G401 (cell line): ENCODE data around the gene SPRED2. TPM values are rescaled to one million over a fixed set of nuclear protein-coding genes. Genes with fewer than 3 reads are reported as not detected.
"Not testable (repeated sequence)": the region's sequence is repeated elsewhere in the genome, so short reads cannot be mapped to it uniquely, and the experiment has no call there.

Experiments used
- DNase-seq: peaks from one replicate; pipeline ENCODE4 v3.0.0-alpha.2; 2015; ENCODE audit warnings: low spot score
- in situ Hi-C: cut with HindIII; loops from 2 replicates; pipeline ENCODE4 v1.10.0; 2016; ENCODE audit warnings: low sequenced_read_pairs, mixed read lengths
- total RNA-seq: library from RNA; depleted of rRNA; stranded (reverse); fragments of >200 nt; shearing (Covaris generic); gene quantifications from 2 replicates; pipeline ENCODE4 v1.2.3, GENCODE V29; 2014

The SPRED2 gene
- total RNA-seq, 1 experiment from 2014 or later, result 7.5 TPM

DNA sequence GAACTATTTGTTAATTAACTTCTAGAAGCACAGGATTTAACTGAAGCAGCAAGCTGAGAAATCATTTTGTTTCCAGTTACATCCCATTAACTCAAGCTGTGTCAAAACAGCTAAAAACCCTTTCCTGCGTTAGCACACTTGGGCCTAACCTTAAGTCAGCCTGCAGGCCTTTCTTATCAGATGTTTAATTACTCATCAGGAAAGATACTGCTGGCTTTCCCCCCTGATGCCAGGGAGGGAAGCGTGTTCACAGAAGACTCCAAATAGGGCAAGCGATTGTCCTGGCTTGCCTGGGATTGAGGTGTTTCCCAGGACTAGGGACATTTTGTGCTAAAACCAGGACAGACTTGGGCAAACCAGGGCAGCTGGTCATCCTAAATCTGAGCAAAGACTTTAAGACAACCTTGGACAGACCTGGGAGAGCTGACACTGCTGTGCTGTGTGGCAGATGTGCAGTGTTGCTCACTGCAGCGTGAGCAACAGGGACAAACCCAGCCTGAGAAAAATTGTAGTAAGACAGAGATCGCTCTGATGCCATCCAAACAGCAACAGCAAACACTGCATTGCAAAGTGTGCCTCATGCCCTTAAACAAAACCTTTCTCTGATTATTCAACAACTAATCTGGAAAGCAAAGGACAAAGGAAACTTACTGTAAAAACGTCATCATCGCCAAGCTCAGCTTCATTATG lies 100.9 kb downstream of the SPRED2 start:
- DNase-seq, result no peak
- in situ Hi-C loops, result no loop called here

DNA sequence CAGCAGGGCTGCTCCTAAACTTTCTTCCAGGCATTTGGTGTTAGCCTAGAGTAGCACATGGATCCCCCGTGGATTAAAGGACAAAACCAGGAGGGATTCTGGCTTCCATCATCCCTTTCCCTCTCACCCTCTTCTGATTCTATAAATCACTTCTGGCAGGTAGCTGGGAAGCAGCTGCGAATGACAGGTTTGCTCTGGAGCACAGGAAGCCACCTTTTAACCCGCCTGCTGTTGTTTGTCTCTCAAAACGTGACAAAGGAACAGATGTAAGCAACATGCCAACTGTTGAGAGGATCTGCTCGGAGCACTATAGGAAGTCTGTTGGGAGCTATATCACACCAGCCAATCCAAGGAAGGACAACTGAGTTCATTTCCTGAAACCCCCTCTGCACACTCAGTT lies 102.9 kb downstream of the SPRED2 start:
- in situ Hi-C loops, result loop anchor here (5.0 kb wide), 1 partner anchor 63 kb away; no protein-coding TSS in a partner anchor

DNA sequence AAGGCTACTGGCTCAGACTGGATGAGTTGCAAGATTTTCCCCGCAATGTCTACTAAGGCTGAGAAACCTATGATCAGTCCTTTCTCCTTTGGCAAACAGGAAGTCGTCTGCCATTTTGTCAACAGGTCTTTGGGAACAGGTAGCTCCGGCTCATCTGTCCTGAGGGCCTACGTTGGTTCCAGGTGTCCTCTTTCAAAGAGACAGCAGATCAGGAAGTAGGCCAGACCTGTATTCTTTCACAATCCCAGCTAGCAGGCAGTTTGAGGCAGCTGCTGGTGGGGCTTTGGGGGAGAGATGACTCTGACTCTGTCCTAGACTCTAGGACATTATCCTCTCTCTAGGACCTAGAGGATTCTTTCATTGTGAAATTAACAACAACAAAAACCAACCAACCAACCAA lies 106.1 kb downstream of the SPRED2 start:
- in situ Hi-C loops, result loop anchor here (5.0 kb wide), 1 partner anchor 66 kb away; no protein-coding TSS in a partner anchor
- DNase-seq, result no peak

More for the DNA sequence above, 102.9 kb downstream of the SPRED2 start:
- DNase-seq, result peak; percentile 37

DNA sequence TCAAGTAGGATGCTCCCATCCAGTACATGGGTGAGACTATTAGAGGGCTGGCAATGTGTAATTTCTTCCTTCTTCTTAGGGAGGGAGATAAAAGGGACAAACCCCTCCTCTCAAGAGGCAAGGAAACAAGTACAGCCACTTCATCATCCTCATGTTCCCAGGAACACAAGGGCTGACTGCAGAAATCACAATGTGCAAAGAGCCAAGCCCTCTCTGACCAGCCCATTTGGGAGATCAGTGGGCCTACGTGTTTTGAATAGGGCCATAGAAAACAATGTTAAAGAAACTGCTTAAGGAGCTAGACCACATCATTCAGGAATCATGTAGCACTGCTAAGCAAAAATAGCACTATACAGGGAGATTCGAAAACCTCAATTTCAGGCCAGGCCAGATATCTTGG lies 107.3 kb downstream of the SPRED2 start:
- in situ Hi-C loops, result loop anchor here (5.0 kb wide), 1 partner anchor 67 kb away; no protein-coding TSS in a partner anchor
- DNase-seq, result no peak

DNA sequence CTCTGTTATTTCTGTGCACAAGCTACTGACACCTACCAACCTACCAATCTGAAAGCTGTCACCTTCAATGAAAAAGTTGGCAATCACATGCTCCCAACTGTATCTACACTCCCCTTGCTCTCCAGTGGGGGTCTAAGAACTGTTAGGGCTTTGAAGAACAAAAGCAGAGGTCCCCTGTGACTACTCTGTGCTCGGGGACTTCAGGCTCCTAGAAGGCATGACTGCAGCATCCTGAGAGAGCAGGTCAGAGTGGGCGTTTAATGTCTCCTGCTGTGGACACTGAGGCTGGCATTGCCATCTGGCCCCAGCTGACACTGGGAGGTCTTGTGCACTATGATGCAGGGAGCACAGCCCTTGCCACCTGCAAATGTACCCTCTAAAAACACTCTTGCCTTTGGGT lies 111.5 kb downstream of the SPRED2 start:
- in situ Hi-C loops, result no loop called here
- no peak for DNase-seq

DNA sequence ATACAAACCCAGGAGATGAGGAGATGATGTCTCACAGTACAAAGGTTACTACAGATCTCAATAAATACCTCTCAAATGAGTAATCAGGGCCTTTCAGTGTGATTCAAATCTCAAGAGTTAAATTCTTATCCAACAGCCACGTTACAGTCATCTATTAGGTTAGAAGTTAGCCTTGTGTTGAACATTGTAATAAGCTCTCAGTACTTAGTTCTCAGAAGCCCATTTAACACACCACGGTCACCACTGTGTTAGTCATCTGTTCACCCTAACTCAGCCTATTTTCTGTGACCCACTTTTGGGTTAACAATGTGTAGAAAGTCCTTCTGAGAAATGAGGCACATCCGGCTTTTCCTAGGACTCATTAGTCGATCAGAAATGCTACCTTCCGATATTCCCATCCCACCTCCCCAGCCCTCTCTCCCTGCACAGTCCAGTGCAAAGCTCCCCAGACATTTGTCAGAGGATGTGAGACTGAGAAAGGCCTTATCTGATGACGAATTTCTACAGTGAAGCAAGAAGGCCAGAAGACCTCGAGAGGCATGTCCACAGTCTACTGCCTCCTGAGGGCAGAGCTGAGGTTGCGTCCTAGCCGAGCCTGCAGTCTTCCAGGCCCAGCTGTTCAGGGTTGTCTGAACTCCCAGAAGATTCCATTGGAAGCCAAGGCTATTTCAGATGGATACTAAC lies 112.2 kb downstream of the SPRED2 start:
- peak; percentile 44 for DNase-seq
- in situ Hi-C loops, result no loop called here

DNA sequence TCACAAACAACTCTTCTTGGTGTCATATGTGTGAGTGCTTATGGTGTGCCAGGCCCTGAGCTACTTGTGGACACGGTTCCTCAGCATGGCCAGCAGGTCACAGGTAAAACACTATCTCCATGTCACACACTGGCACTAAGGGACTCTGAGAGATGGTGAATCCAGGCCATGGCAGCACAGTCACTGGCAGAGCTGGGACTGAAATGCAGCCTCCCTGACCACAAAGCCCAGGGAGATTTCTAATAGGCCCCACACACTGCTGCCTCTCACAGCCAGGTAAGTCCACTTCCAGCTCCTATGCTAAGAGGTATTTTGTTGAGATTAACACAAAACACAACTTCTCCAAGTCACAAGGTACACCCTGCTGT lies 112.7 kb downstream of the SPRED2 start:
- in situ Hi-C loops, result no loop called here

DNA sequence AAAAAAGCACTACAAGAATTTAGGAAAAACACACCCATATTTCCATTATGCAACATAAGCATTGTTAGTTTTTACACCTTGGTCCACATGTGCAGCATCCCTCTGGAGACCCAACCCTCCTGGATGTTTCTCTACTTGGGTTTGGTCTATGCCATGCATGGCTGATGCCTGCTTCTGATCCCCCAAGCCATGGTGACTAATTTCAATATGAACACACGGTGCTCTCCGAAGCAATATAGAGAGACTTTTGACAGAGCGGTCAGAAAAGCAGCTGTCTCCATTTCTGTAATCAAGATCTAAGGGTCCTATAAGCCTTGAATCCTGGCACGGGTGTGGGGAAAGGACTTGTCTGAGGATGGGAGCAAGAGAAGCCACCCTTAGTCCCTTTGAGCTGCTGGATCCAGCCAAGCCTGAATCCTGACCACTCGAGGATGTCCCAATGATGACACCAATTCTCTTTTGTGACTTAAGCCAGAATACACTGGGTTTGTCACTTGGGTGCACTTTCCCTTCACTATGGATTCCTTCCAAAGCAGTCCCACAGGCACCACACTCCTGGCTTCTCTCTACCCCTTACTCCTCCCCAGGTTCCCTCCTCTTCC lies 113.2 kb downstream of the SPRED2 start:
- in situ Hi-C loops, result no loop called here

More for the DNA sequence above, 112.7 kb downstream of the SPRED2 start:
- DNase-seq, result no peak

DNA sequence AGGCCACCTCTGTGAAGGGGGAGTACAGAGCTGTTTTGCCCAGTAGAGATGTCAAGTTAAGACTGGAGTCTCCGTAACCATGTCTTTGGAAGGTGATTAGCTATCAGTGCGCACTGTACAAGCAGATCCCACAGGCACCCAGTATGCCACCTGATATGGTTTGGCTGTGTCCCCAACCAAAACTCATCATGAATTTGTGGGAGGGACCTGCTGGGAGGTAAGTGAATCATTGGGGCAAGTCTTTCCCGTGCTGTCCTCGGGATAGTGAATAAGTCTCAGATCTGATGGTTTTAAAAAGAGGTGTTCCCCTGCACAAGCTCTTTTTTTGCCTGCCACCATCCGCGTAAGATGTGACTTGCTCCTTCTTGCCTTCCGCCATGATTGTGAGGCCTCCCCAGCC lies 114.6 kb downstream of the SPRED2 start:
- in situ Hi-C loops, result no loop called here
- no peak for DNase-seq

More for the DNA sequence above, 113.2 kb downstream of the SPRED2 start:
- DNase-seq, result no peak

DNA sequence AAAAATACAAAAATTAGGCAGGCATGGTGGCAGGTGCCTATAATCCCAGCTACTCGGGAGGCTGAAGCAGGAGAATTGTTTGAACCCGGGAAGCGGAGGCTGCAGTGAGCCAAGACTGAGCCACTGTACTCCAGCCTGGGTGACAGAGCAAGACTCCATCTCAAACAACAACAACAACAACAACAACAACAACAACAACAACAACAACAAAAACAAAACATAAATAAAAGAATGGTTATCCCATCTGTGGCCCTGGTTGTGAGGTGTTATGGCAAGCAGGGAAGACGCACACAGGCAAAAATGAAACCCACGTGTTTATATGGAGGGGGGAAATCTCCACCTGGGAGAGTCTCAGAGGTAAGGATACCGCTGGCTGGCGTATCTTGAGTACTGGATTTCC lies 115.0 kb downstream of the SPRED2 start:
- DNase-seq, in situ Hi-C loops: not testable (repeated sequence)

DNA sequence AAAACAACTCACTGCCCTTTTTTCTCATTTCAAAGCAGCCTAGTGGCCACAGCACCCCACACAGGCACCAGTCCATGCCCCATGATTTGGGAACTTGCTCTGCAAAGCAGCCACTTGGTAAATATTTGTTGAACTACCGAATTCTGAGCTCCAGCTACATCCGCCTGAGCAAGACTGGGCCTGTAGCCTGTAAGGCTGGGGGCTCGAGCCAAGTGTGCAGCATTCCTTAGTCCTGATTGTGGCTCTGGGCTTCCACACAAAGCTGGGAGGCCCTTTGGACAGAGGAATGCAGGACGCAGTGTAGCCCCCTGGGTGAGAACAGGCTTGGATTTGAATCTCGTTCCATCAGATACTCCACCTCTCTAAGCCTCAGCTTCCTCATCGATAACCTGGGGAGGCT lies 116.3 kb downstream of the SPRED2 start:
- in situ Hi-C loops, result no loop called here
- no peak for DNase-seq

DNA sequence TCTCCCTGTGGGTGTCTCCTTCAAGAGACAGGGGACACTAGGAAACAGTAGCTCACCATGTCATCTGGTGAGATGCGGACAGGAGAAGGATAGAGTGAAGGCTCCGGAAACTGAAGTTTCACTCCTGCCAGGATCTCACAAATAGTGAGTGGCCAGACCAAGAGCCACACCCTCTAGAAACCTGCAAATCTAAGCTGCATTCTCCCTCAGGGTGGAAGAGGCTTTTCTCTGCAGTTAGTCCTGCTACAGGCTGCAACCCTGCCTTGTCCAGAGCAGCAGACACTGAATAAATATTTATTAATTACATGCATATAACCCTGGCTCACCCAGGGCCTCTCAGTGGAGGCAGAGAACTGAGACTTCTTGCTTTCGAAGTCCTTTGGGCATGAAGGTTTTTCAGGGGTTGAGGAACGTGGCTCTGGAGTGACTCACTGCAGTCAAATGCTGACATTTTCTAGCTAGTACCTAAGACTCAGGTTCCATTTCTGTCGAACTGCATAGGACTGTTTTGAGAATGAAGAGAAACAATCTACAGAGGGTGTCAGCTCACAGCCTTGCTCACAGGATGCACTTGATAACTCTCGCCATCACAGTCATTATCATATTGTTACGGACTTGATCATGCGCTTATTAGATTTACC lies 117.5 kb downstream of the SPRED2 start:
- no peak for DNase-seq
- in situ Hi-C loops, result no loop called here

DNA sequence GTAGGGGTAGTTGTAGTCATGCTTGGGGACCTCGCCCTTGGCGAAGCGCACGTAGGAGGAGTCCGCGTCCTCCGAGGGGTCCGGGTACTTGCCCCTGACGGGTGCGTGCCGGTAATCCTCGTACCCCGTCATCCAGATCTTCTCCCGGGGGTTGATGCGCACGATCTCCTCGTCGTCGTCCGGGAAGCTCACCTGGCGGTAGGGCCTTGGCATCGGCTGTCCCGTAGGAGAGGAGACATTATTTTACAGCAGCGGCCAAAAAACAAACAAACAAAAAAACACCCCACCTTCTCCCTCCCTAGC lies 118.5 kb downstream of the SPRED2 start:
- in situ Hi-C loops, result no loop called here
- no peak for DNase-seq

DNA sequence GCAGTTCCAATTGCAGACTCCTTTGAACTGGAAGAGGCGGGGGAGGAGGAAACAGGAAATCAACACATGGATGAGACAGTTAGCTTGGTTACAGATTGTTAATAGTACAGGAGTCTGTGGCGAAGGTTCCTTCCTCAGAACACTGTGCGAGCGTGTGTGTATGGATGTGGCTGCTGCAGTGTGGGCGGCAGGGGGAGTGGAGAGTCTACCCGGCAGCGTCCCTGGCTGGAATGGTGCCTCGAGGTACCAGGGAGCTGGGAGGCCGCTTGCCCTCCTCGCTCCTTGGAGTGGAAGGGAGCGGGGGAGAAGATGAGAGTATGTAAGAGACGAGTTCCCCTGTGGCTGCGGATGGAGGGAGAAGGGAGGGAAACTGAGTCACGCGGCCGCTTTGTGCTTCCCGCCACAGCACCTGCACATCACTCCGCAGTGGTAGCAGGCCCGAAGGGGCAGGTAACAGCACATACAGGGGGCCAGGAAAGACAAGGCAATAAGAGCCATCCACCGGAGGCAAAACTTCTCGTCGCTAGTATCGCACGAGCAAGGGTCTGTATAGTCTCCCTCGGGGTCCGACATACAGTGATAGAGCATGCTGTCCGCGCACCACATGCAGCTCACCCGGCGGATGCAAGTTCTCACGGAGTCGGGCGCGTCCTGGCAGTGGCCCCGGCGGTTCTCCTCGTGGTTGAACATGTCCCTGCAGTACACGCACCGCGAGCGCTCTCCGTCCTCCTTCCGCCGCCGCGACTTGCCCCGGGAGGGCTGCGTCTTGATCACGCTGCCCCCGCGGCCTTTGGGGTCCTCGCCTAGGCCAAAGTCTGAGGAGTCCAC lies 119.1 kb downstream of the SPRED2 start:
- DNase-seq, result no peak
- in situ Hi-C loops, result no loop called here

DNA sequence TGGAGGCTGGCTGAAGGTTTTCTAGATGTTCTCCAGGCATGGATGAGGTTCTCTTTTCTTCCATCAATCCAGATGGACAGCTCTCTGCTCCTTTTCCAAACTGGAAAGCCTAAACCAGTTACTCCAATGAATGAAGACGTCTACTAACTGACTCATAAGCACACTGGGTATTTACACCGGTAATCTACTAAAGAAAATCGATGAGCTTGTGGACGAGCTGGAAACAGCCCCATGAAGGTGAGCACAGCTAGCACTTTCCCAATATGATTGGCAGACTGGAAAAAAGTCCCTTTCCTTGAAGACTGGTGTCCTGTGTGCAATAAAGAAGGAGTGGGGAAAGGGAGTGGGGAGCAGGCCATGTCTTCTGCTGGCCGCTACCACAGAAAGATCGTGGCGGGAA lies 120.8 kb downstream of the SPRED2 start:
- in situ Hi-C loops, result no loop called here
- DNase-seq, result no peak

DNA sequence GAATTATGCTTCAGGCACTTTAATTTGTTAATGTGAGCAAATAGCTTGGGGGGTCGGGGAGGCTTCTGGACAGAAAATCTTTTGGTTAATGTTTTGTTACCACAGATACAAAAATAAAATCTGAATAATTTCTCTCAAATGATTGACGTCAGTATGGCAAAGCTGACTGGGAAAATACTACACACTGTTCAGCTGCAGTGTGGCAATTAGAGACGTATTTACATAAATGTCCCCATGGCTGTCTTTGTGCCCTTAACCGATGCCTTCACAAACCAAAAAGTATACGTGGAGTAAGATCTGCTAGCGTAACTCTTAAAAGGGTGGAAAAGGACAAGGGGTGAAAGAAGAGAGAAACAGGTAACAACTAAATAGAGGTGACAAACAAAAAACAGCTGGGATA lies 121.3 kb downstream of the SPRED2 start:
- in situ Hi-C loops, result no loop called here
- DNase-seq, result no peak

DNA sequence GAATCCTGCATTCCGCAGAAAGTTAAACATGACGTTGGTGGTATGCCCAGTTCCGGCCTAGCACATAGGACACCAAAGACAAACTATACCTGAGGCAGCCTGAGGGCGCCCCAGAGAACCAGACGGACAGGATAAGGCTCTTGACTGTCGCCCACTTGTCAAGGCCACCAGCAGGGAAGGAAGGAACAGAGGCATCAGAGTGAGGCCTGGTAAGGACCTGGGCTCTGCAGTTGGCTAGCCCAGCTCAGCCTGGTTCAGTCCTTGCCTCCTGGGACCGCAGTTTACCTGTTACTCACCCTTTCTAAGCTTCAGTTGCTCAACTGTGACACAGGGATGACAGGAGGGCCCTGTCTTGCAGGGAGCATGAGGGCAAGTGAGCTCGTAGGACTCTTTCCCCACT lies 122.7 kb downstream of the SPRED2 start:
- in situ Hi-C loops, result no loop called here
- DNase-seq, result no peak

DNA sequence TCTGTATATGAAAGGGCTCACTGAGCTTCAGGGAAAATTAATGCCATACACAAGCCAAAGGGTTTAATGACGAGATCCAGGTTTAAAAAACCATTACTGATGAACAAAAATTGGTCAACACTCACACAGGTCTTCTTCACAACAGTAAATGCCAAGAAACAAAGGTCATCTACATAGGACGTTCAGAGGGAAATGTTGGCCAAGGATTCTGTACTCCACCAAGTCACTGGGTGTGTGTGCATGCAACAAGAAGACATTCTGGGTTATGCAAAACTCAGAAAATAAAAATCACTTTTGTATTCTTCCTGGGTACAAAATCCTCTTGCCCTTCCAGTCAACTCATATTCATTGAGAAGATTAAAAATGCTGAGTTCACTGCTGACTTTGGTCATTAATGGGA lies 126.5 kb downstream of the SPRED2 start:
- in situ Hi-C loops, result no loop called here

More for the DNA sequence above, 126.5 kb downstream of the SPRED2 start:
- no peak for DNase-seq
